Measurements from ENCODE around the gene BTG3. TPM values are rescaled to one million over a fixed set of nuclear protein-coding genes. Genes with fewer than 3 reads are reported as not detected.

Gene BTG3
- total RNA-seq, 6 experiments from 2014 or later = 22.3 to 37.4 (median 35.1) TPM

GRCh38 chr21:17650292-17650691 is 37.6 kb upstream of the BTG3 start:
- Mint-ChIP-seq H3K27ac (no peak overlapping the region), H3K27me3 (ENCODE audit: insufficient read depth) (no peaks in the 10 kb centered on the region), H3K4me3 (no peak overlapping the region), H3K9me3 (no peaks in the 10 kb centered on the region; the same call in 1 of the 2 replicates), H3K4me1 (ENCODE audit: low read depth) (no peaks in the 10 kb centered on the region), H3K36me3 (ENCODE audit: low read depth) (no peaks in the 10 kb centered on the region)
- no peak for TF ChIP-seq CTCF (IDR thresholded peaks at IDR 0.05)
- DNase-seq = no peak

- no peak for TF ChIP-seq CTCF (IDR thresholded peaks at IDR 0.05)
- no peak overlapping the region for H3K27ac Mint-ChIP-seq
- no peaks in the 10 kb centered on the region for H3K27me3 Mint-ChIP-seq (ENCODE audit: insufficient read depth)
- DNase-seq = no peak
- H3K4me3 Mint-ChIP-seq = no peak overlapping the region
- no peaks in the 10 kb centered on the region for H3K4me1 Mint-ChIP-seq (ENCODE audit: low read depth)
- H3K9me3 Mint-ChIP-seq = no peaks in the 10 kb centered on the region
- no peaks in the 10 kb centered on the region for H3K36me3 Mint-ChIP-seq (ENCODE audit: low read depth)
Measured at GRCh38 chr21:17646790-17647189, 34.1 kb upstream of the BTG3 start.

DNA sequence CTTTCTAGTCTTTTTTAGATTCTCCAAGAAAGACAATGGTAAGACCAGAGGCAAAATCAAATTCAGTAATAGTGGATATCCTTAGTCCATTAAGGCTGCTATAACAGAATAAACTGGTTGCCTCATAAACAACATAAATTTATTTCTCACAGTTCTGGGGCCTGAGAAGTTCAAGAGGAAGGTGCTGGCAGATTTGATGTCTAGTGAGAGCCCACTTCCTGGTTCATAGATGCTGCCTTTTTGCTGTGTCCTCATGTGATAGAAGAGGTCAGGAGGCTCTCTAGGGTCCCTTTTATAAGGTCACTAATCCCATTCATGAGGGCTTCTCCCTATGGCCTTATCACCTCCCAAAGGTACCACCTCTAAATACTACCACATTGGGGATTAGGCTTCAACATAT is 31.5 kb upstream of the BTG3 start:
- no peak overlapping the region for H3K27ac Mint-ChIP-seq
- H3K4me3 Mint-ChIP-seq = no peak overlapping the region
- H3K9me3 Mint-ChIP-seq = no peaks in the 10 kb centered on the region; the same call in 1 of the 2 replicates
- TF ChIP-seq CTCF (IDR thresholded peaks at IDR 0.05) = no peak
- no peaks in the 10 kb centered on the region for H3K36me3 Mint-ChIP-seq (ENCODE audit: low read depth)
- H3K4me1 Mint-ChIP-seq (ENCODE audit: low read depth) = no peaks in the 10 kb centered on the region
- DNase-seq = no peak
- H3K27me3 Mint-ChIP-seq (ENCODE audit: insufficient read depth) = 0 out of 2 replicates have a peak, but pooled peaks cover 3% of the 10 kb centered on the region

DNA sequence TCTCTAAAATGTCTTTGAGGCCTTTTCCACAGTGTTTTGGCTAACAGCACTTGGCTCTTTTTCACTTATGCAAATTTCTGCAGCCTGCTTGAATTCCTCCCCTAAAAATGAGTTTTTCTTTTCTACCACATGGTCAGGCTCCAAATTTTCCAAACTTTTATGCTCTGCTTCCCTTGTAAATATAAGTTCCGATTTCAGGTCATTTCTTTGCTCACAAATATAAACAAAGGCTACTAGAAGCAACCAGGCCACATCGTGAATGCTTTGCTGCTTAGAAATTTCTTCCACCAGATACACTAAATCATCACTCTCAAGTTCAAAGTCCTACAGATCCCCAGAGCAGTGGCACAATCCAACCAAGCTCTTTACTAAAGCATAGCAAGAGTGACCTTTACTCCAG is 28.1 kb upstream of the BTG3 start:
- Mint-ChIP-seq H3K4me3 (no peak overlapping the region), H3K27me3 (ENCODE audit: insufficient read depth) (0 out of 2 replicates have a peak, but pooled peaks cover 3% of the 10 kb centered on the region), H3K4me1 (ENCODE audit: low read depth) (no peaks in the 10 kb centered on the region), H3K9me3 (no peaks in the 10 kb centered on the region; the same call in 1 of the 2 replicates), H3K36me3 (ENCODE audit: low read depth) (no peaks in the 10 kb centered on the region), H3K27ac (no peak overlapping the region)
- TF ChIP-seq CTCF (IDR thresholded peaks at IDR 0.05) = no peak
- DNase-seq = no peak

DNA sequence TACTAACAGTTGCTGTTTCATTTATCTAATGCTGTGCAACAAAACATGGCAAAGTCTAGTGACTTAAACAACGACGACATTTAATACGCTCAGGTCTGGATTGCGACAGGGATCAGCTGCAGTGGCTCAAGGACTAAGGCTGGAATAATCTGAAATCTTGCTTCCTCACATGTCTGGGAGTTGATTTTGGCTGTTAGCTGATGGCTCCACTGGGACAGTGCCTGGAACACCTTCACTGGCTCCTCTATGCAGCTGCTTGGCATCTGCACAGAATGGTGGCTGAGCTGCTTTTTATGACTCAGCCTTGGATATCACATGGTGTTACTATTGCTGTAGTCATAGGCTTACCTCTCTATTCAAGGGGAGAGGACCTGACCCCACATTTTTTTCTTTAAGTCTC is 24.0 kb upstream of the BTG3 start:
- no peak for TF ChIP-seq CTCF (IDR thresholded peaks at IDR 0.05)
- Mint-ChIP-seq H3K9me3 (no peaks in the 10 kb centered on the region; the same call in 1 of the 2 replicates), H3K4me1 (ENCODE audit: low read depth) (no peaks in the 10 kb centered on the region), H3K27me3 (ENCODE audit: insufficient read depth) (peaks cover 4% of the 10 kb centered on the region; the same call in 1 of the 2 replicates), H3K36me3 (ENCODE audit: low read depth) (no peaks in the 10 kb centered on the region), H3K4me3 (no peak overlapping the region), H3K27ac (no peak overlapping the region)
- no peak for DNase-seq

DNA sequence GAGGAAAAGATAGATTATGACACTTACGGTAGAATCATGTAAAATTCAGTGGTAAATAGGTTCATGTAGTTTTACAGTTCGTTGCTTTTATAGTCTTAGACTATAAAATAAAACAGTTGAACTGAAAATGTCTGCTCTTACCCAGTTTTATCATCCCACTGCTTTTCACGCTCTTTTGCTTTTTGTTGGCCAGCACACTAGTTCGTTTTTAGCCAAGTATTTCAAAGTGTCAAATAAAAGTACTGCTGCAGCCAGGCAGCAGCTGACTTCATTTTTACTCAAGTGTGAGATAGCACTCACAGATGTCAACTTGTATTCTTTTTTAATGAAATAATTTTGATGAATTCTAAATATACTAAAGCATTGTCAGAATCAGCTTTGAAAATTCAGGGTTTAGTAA is 18.5 kb upstream of the BTG3 start:
- H3K27ac Mint-ChIP-seq = no peak overlapping the region
- DNase-seq = no peak
- H3K36me3 Mint-ChIP-seq (ENCODE audit: low read depth) = no peaks in the 10 kb centered on the region
- H3K9me3 Mint-ChIP-seq = no peaks in the 10 kb centered on the region
- H3K27me3 Mint-ChIP-seq (ENCODE audit: insufficient read depth) = peaks cover 1% of the 10 kb centered on the region; the same call in 1 of the 2 replicates
- no peaks in the 10 kb centered on the region for H3K4me1 Mint-ChIP-seq (ENCODE audit: low read depth)
- TF ChIP-seq CTCF (IDR thresholded peaks at IDR 0.05) = no peak
- no peak overlapping the region for H3K4me3 Mint-ChIP-seq

Measured in HFFc6 (cell line).